GM19239 (cell line): ENCODE measurements around the gene NEDD4L.

Experiments used
- DNase-seq: peaks from one replicate; pipeline ENCODE4 v3.0.0; 2011; ENCODE audit warnings: low spot score; ENCODE audit not compliant: insufficient read length
- FAIRE-seq: peaks from 2 replicates; lab custom pipeline; 2011; peaks lifted over from hg19 to GRCh38; lab: Jason Lieb, UNC

Gene NEDD4L

GRCh38 chr18:58298251-58299134, 254.5 kb downstream of the NEDD4L start:
- DNase-seq, result no peak
- FAIRE-seq, result no peak

DNA sequence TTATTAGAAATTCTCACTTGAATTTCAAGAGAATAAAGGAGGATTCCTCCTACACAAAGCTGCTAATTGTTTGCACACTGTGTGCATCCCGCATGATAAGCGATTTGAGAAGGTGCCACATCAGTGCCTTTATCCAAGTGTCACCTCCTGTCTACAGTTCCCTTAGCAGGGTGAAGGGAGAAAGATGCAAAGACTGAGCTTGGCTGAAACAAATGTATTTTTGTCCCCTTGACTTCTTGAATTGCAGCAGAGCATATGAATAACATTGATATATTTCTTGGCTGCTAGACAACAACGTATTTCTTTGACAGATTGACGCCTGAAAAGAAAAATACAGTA, 255.1 kb downstream of the NEDD4L start:
- DNase-seq, result no peak
- FAIRE-seq, result no peak

DNA sequence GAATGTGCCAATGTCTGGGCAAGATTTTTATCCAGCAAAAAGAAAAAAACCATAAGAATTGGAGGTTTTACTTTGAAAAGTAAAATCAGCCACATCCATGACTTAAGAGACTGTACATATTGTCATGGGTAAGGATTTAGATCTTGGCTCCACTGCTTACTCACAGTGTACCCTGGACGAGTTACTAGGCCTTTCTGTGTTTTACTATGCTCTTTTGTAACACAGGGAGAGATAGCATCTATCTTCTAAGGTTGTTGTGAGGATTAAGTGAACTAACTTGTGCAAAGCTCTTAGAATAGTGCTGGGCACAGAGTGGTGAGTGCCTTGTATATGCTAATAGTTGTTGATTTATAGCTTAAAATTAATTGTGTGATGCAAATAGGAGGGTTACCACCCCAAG, 255.9 kb downstream of the NEDD4L start:
- no peak for DNase-seq
- FAIRE-seq, result peak; percentile 18

DNA sequence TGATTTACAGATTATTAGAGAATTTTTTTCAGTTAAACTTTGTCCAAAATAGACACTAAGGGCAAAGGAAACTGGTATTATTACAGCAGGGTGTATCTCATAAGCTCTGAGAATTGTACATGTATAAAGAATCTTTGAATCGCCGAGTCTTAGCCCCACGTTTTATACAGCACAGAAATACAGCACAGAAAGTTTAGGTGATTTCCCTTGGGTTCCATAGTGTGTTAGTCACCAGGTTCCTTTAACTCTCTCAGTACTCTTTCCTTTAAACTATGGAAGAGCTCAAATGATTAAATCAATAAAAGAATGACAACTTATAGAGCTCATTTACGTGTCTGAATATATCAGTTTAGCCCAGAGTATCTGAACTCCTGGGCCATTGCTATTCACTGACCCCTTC, 256.8 kb downstream of the NEDD4L start:
- DNase-seq (no peak), FAIRE-seq (no peak)

DNA sequence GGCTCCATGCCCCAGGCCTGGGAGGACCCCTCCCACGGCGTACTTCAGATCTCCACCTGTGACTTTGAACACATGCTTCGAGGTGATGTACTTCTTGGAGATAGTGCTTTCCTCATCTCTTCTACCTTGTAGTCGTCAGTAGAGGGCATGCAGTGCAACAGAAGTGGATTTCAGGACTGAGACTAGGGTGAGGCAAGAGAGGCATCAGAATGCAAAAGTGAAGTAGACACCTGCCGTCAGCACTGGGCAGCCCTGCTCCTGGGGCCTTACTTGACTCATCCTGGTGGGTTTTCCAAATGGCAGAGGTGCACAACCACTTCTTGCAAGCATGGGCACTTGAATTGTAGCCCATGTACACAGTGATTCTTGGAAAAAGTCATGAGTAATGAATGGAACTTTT, 258.8 kb downstream of the NEDD4L start:
- DNase-seq (no peak), FAIRE-seq (no peak)

DNA sequence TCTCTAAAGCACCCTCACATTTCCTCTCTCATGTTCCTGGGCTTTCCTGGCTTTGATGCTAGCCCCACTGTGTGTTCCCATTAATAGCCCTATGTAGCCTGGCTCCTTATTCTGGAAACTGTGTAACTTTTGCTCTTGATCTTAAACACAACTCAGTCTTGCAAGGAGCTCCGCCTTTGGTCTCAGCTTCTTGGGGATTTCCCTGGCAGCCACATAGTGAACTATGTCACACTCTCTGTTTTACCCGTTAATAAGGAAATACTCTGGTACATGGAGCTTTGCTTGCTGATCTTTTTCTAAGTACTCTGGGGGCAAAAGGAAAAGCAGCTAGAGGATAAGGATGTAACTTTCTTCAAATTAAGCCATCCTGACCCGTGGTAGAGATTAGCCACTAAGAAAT, 259.3 kb downstream of the NEDD4L start:
- DNase-seq (no peak), FAIRE-seq (peak; percentile 82)

GRCh38 chr18:58305792-58306191, 261.8 kb downstream of the NEDD4L start:
- DNase-seq, result no peak
- FAIRE-seq, result no peak

- no peak for DNase-seq
- FAIRE-seq, result no peak
These were observed 263.4 kb downstream of the NEDD4L start for GRCh38 chr18:58307441-58307840.

DNA sequence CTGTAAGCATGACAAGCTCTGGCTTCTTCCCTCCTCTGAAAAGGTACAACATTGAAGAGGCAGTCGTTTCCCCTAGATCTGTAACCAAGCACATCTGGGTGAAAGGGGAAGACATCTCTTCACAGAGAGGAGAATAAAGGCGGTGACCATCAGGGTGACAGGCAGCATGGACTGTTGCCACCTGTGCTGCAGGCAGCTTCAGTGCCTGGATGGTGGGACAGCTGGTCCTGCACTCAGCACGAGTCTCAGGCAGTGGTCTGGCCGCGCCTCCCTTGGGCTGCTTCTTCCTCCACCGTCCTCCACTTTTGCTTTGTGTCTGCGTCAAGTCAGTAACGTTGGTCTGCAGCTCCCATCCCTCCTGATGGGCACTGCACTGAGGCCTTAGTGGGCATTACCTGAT, 264.4 kb downstream of the NEDD4L start:
- FAIRE-seq (no peak), DNase-seq (no peak)

DNA sequence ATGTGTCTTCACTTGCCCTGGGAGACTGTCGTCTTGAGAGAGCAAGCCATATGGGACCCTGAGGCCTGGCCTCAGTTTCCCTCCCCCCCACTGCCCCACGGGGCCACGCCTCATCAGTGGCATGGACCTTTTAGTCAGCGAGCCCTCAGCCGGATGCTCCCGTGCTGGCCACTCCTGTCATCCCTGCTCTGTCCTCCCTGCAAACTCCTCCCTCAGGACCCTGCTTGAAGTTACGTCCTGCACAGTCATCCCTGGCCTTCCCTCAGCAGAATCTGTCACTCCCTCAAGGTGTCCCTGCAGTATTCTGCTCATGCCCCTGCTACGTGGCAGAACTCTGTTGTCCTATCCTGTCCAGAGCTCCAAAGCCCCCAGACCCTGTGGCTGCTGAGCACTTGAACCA, 265.1 kb downstream of the NEDD4L start:
- no peak for DNase-seq
- FAIRE-seq, result no peak

- DNase-seq (no peak), FAIRE-seq (no peak)
These were observed 265.7 kb downstream of the NEDD4L start for GRCh38 chr18:58309610-58310239.

DNA sequence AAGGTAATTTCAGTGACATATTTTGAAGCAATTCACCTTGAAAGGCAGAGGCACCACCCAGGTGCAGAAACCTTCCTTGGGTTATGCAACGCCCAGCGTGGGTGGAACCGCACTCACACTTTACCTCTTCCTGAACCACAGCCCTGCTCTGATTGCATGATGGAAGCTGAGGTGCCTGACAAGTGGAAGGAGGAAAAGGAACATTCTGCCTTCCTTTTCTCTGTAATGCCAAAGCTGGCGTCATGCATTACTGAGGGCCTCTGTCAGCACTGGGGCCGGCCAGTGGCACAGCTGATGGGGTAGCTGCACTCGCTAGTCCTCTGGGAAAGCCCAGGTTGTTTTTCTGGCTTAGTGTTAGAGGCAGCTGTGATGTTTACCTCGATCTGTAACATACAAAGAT, 266.5 kb downstream of the NEDD4L start:
- FAIRE-seq (peak; percentile 11), DNase-seq (no peak)

GRCh38 chr18:58311390-58311789, 267.4 kb downstream of the NEDD4L start:
- no peak for DNase-seq

DNA sequence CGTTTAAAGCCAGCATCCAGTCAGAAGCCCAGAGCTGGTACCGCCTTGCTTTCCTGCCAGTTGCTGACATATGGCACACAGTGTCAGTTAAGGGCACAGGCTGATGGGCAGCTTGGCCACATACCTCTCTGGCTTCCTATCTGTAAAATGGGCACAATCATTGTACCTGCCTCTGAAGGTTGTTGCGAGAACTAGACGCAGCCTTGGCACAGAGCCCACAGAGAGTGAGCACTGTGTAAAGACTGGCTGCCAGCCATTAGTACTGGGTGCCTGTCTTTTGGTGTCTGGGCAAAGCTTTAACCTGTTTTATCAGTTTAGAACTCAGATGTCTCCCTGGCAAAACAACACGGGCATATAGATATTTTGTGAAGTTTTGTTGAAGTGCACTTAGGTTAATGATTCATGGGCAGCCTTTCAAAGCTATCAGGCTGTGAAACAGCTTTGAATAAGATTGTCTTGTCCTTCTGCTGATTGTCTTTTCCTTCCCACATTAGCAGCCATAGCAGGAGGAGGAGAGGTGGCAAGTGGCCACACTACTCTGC, 269.5 kb downstream of the NEDD4L start:
- FAIRE-seq, result no peak
- DNase-seq, result no peak

More at GRCh38 chr18:58311390-58311789, 267.4 kb downstream of the NEDD4L start:
- no peak for FAIRE-seq

DNA sequence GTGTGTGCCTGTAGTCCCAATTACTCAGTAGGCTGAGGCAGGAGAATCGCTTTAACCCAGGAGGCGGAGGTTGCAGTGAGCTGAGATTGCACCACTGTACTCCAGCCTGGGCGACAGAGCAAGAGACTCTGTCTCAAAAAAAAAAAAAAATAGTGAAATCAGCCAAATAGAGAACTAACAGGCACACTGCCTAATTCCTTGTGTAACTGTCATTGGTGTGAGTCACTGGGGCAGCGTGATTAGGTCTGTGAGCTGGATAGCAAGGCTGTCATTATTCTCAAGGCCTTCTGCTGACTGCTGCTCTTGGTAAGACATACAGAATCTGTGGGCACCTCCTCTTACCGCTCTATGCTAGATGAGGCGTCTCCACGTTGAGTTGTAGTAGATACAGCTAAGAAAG, 270.3 kb downstream of the NEDD4L start:
- FAIRE-seq (no peak), DNase-seq (no peak)

GRCh38 chr18:58315041-58315440, 271.0 kb downstream of the NEDD4L start:
- DNase-seq (no peak), FAIRE-seq (no peak)

GRCh38 chr18:58315739-58316215, 271.8 kb downstream of the NEDD4L start:
- FAIRE-seq, result no peak

DNA sequence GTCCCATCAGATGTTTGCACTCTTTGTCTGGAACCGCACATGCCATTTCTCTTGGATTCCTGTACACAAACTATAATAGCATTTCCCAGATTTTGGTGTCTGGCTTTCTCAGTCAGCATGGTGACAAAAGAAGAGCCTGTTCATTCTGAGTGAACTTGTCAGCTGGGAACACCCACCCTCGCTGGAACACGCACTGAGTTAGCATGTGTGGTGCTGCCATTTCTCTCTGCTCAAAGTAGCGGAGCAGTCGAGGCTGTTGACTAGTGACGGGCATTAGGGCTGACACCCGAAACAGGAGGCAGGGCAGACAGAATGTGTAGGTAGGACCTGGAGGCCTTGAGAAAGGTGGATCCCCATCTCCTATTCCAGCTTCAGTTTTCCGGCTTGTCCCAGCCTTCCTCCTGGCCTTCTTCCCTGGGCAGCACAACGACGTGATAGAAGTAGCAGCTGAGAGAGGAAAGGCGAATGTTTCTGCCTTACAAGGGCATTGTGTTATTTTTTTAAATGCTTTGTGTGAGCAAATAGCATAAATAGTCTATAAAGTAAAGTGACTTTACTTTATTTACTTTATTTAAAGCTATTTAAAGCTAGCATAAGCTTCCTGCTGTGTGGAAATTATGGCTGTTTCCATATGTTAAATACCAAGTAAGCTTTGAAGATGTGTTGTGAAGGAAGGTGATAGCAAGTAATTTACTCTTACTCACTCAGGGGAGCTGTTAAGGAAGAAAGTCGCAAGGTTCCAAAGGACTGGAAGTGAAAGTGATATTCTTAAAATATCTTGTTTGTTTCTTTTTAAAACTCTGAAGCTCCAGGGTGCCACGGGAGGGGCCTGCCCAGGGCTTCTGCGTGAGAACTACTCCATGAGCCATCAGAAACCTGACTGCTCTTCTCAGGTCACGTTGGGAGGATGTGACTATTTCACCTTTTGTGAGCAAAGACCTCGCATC, 272.6 kb downstream of the NEDD4L start:
- FAIRE-seq (peak; percentile 85), DNase-seq (no peak)

More at GRCh38 chr18:58315739-58316215, 271.8 kb downstream of the NEDD4L start:
- DNase-seq, result no peak

- FAIRE-seq (no peak), DNase-seq (no peak)
These were observed 275.7 kb downstream of the NEDD4L start for GRCh38 chr18:58319719-58320118.

- no peak for FAIRE-seq
- DNase-seq, result no peak
These were observed 277.0 kb downstream of the NEDD4L start for GRCh38 chr18:58320907-58321561.
